Measurements from ENCODE around the gene METAP1D. TPM values are rescaled to one million over a fixed set of nuclear protein-coding genes. Genes with fewer than 3 reads are reported as not detected.

Gene METAP1D
- total RNA-seq, 1 experiment from 2014 or later, result 4.7 TPM

DNA sequence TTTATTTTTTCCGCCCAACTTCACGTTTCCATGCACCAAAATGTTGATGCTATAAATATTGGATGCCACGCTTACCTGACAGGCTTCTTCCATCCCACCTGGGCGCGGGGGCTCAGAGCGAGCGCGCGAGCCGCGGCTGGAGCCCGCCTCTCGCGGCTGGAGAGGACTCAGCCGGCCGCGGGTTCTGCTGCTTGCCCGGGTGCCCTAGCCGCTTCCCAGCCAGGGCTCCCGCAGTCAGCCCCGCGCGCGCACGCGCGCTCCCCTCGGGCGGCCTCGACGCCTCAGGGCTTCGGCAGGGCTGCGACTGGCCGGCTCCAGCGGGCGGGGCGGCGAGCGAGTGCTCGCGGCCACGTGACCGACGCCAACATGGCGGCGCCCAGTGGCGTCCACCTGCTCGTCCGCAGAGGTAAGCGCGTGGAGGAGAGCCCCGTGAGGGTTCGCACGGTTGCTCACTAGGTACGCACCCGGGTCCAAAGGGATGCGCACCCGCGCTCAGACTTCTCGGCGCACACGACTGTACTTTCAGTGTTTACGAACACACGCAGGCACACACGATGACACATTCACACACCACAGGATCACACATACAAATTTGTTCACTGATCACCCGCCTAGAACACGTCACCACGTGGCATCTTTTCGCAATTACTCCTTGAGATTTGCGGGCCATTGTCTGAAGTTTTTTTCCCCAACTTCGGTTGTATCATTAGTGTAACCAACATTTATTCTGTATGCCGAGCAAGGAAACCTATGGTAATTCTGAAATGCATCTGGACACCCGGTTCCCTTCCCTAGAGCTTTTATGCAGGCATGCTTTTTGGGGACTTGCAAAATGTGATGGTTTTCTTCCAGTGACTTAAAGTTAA is at the start of gene METAP1D (continued):
- TF ChIP-seq, protein P1, sequence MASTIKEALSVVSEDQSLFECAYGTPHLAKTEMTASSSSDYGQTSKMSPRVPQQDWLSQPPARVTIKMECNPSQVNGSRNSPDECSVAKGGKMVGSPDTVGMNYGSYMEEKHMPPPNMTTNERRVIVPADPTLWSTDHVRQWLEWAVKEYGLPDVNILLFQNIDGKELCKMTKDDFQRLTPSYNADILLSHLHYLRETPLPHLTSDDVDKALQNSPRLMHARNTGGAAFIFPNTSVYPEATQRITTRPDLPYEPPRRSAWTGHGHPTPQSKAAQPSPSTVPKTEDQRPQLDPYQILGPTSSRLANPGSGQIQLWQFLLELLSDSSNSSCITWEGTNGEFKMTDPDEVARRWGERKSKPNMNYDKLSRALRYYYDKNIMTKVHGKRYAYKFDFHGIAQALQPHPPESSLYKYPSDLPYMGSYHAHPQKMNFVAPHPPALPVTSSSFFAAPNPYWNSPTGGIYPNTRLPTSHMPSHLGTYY (CRISPR knock-in tag; IDR thresholded peaks at IDR 0.05), result no peak
- TF ChIP-seq, protein P2, sequence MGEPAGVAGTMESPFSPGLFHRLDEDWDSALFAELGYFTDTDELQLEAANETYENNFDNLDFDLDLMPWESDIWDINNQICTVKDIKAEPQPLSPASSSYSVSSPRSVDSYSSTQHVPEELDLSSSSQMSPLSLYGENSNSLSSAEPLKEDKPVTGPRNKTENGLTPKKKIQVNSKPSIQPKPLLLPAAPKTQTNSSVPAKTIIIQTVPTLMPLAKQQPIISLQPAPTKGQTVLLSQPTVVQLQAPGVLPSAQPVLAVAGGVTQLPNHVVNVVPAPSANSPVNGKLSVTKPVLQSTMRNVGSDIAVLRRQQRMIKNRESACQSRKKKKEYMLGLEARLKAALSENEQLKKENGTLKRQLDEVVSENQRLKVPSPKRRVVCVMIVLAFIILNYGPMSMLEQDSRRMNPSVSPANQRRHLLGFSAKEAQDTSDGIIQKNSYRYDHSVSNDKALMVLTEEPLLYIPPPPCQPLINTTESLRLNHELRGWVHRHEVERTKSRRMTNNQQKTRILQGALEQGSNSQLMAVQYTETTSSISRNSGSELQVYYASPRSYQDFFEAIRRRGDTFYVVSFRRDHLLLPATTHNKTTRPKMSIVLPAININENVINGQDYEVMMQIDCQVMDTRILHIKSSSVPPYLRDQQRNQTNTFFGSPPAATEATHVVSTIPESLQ (CRISPR knock-in tag; IDR thresholded peaks at IDR 0.05), result no peak
- TF ChIP-seq ZNF263 (CRISPR knock-in tag; IDR thresholded peaks at IDR 0.05; ENCODE audit: low read depth) (no peak), KAT7 (CRISPR knock-in tag; IDR thresholded peaks at IDR 0.05; ENCODE audit: borderline replicate concordance) (no peak), FOXJ3 (CRISPR knock-in tag; IDR thresholded peaks at IDR 0.05; ENCODE audit: borderline replicate concordance) (no peak), ELF4 (CRISPR knock-in tag; IDR thresholded peaks at IDR 0.05; ENCODE audit: low read depth) (no peak), ZSCAN18 (CRISPR knock-in tag; IDR thresholded peaks at IDR 0.05) (no peak), MXD4 (CRISPR knock-in tag; IDR thresholded peaks at IDR 0.05; ENCODE audit: borderline replicate concordance) (no peak), NR2C2 (CRISPR knock-in tag; IDR thresholded peaks at IDR 0.05) (no peak; the same call in 1 of the 2 replicates), ETV6 (CRISPR knock-in tag; IDR thresholded peaks at IDR 0.05) (peak; percentile 98), GTF2I (CRISPR knock-in tag; conservative IDR thresholded peaks at IDR 0.05) (no peak), ZNF232 (CRISPR knock-in tag; IDR thresholded peaks at IDR 0.05) (peak; percentile 92), IRF2 (CRISPR knock-in tag; IDR thresholded peaks at IDR 0.05; ENCODE audit: borderline replicate concordance, low read depth) (no peak), ZNF138 (CRISPR knock-in tag; conservative IDR thresholded peaks at IDR 0.05) (no peak), CBFB (CRISPR knock-in tag; IDR thresholded peaks at IDR 0.05; ENCODE audit: low read depth) (no peak), ZNF317 (CRISPR knock-in tag; IDR thresholded peaks at IDR 0.05; ENCODE audit: borderline replicate concordance, low read depth) (no peak; the same call in 1 of the 2 replicates), SP1 (CRISPR knock-in tag; conservative IDR thresholded peaks at IDR 0.05) (peak; percentile 75), ZNF671 (CRISPR knock-in tag; IDR thresholded peaks at IDR 0.05) (no peak), NFE2L1 (CRISPR knock-in tag; IDR thresholded peaks at IDR 0.05) (peak; percentile 54; the same call in 1 of the 2 replicates), ATF3 (CRISPR knock-in tag; conservative IDR thresholded peaks at IDR 0.05) (no peak), ARID4B (CRISPR knock-in tag; IDR thresholded peaks at IDR 0.05; ENCODE audit: borderline replicate concordance) (peak; percentile 94), SOX15 (CRISPR knock-in tag; IDR thresholded peaks at IDR 0.05) (no peak)
- TF ChIP-seq, protein P3, sequence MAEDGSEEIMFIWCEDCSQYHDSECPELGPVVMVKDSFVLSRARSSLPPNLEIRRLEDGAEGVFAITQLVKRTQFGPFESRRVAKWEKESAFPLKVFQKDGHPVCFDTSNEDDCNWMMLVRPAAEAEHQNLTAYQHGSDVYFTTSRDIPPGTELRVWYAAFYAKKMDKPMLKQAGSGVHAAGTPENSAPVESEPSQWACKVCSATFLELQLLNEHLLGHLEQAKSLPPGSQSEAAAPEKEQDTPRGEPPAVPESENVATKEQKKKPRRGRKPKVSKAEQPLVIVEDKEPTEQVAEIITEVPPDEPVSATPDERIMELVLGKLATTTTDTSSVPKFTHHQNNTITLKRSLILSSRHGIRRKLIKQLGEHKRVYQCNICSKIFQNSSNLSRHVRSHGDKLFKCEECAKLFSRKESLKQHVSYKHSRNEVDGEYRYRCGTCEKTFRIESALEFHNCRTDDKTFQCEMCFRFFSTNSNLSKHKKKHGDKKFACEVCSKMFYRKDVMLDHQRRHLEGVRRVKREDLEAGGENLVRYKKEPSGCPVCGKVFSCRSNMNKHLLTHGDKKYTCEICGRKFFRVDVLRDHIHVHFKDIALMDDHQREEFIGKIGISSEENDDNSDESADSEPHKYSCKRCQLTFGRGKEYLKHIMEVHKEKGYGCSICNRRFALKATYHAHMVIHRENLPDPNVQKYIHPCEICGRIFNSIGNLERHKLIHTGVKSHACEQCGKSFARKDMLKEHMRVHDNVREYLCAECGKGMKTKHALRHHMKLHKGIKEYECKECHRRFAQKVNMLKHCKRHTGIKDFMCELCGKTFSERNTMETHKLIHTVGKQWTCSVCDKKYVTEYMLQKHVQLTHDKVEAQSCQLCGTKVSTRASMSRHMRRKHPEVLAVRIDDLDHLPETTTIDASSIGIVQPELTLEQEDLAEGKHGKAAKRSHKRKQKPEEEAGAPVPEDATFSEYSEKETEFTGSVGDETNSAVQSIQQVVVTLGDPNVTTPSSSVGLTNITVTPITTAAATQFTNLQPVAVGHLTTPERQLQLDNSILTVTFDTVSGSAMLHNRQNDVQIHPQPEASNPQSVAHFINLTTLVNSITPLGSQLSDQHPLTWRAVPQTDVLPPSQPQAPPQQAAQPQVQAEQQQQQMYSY (CRISPR knock-in tag; IDR thresholded peaks at IDR 0.05), result peak; percentile 52; the same call in 1 of the 2 replicates
- TF ChIP-seq, protein P4, sequence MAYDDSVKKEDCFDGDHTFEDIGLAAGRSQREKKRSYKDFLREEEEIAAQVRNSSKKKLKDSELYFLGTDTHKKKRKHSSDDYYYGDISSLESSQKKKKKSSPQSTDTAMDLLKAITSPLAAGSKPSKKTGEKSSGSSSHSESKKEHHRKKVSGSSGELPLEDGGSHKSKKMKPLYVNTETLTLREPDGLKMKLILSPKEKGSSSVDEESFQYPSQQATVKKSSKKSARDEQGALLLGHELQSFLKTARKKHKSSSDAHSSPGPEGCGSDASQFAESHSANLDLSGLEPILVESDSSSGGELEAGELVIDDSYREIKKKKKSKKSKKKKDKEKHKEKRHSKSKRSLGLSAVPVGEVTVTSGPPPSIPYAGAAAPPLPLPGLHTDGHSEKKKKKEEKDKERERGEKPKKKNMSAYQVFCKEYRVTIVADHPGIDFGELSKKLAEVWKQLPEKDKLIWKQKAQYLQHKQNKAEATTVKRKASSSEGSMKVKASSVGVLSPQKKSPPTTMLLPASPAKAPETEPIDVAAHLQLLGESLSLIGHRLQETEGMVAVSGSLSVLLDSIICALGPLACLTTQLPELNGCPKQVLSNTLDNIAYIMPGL (CRISPR knock-in tag; IDR thresholded peaks at IDR 0.05), result no peak

All from WTC11 (cell line).